ENCODE results near the gene UBL7.

UBL7 gene

GRCh38 chr15:74408385-74408784 lies 52.6 kb downstream of the UBL7 start:
- TF ChIP-seq TAF1 (IDR thresholded peaks at IDR 0.05; ENCODE audit: borderline replicate concordance, insufficient read depth, low read length) (no peak), FOXP2 (optimal IDR thresholded peaks at IDR 0.05; ENCODE audit: borderline replicate concordance, extremely low read depth, extremely low read length, insufficient read depth) (no peak), POLR2AphosphoS5 (IDR thresholded peaks at IDR 0.05; ENCODE audit: low read depth, low read length) (no peak), REST (IDR thresholded peaks at IDR 0.05; ENCODE audit: insufficient read depth in 1 of 2, low read depth in 2 of 2, low read length in 2 of 2) (no peak)

GRCh38 chr15:74406992-74407705 lies 53.8 kb downstream of the UBL7 start:
- no peak for TF ChIP-seq TAF1 (IDR thresholded peaks at IDR 0.05; ENCODE audit: borderline replicate concordance, insufficient read depth, low read length)
- no peak for TF ChIP-seq FOXP2 (optimal IDR thresholded peaks at IDR 0.05; ENCODE audit: borderline replicate concordance, extremely low read depth, extremely low read length, insufficient read depth)
- no peak for TF ChIP-seq REST (IDR thresholded peaks at IDR 0.05; ENCODE audit: insufficient read depth in 1 of 2, low read depth in 2 of 2, low read length in 2 of 2)
- TF ChIP-seq SIN3A (IDR thresholded peaks at IDR 0.05; ENCODE audit: borderline replicate concordance, insufficient read depth, low read length), result no peak
- TF ChIP-seq POLR2AphosphoS5 (IDR thresholded peaks at IDR 0.05; ENCODE audit: low read depth, low read length), result no peak

DNA sequence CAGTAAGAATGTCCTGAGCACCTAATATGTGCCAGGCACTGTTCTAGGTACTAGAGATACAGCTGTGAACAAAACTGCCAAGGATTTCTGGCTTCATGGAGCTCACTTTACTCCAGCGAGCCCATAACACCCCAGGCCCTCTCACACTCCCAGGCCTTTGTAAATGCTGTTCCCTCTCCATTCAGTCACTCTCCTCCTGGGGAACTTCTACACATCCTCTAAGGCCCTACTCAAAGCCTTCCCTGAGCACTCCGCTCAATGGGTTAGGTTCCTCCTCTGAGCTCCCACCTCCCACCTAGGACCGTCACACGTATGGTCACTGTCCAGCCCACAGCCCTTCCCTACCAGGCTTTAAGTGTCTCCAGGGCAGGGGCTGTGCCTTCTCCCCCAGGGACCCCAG lies 54.4 kb downstream of the UBL7 start:
- TF ChIP-seq REST (IDR thresholded peaks at IDR 0.05; ENCODE audit: insufficient read depth in 1 of 2, low read depth in 2 of 2, low read length in 2 of 2) (no peak), FOXP2 (optimal IDR thresholded peaks at IDR 0.05; ENCODE audit: borderline replicate concordance, extremely low read depth, extremely low read length, insufficient read depth) (no peak), SIN3A (IDR thresholded peaks at IDR 0.05; ENCODE audit: borderline replicate concordance, insufficient read depth, low read length) (no peak), POLR2AphosphoS5 (IDR thresholded peaks at IDR 0.05; ENCODE audit: low read depth, low read length) (no peak), TAF1 (IDR thresholded peaks at IDR 0.05; ENCODE audit: borderline replicate concordance, insufficient read depth, low read length) (no peak)

DNA sequence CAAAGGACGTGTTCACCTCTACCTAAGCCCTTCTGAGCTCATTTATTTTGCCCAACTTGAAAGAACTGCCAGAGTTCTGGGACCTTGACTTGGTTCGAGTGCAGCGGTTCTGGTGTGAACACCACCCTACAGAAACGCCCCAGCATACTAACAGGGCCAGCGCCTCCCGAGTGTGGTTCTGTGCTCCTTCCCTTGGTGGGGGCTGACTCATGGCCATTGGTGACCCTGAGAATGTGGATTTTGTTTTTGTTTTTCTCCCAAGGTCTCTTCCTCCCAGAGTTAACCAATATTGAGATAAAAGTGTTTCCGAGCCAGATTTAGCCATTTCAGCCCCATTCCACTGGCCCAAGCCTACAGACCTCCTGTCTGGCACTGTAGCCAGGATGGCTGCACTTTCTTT lies 55.1 kb downstream of the UBL7 start:
- TF ChIP-seq FOXP2 (optimal IDR thresholded peaks at IDR 0.05; ENCODE audit: borderline replicate concordance, extremely low read depth, extremely low read length, insufficient read depth) (no peak), SIN3A (IDR thresholded peaks at IDR 0.05; ENCODE audit: borderline replicate concordance, insufficient read depth, low read length) (no peak), POLR2AphosphoS5 (IDR thresholded peaks at IDR 0.05; ENCODE audit: low read depth, low read length) (no peak), TAF1 (IDR thresholded peaks at IDR 0.05; ENCODE audit: borderline replicate concordance, insufficient read depth, low read length) (no peak), REST (IDR thresholded peaks at IDR 0.05; ENCODE audit: insufficient read depth in 1 of 2, low read depth in 2 of 2, low read length in 2 of 2) (no peak)
